ENCODE results near the gene FKBP11.

Gene FKBP11

DNA sequence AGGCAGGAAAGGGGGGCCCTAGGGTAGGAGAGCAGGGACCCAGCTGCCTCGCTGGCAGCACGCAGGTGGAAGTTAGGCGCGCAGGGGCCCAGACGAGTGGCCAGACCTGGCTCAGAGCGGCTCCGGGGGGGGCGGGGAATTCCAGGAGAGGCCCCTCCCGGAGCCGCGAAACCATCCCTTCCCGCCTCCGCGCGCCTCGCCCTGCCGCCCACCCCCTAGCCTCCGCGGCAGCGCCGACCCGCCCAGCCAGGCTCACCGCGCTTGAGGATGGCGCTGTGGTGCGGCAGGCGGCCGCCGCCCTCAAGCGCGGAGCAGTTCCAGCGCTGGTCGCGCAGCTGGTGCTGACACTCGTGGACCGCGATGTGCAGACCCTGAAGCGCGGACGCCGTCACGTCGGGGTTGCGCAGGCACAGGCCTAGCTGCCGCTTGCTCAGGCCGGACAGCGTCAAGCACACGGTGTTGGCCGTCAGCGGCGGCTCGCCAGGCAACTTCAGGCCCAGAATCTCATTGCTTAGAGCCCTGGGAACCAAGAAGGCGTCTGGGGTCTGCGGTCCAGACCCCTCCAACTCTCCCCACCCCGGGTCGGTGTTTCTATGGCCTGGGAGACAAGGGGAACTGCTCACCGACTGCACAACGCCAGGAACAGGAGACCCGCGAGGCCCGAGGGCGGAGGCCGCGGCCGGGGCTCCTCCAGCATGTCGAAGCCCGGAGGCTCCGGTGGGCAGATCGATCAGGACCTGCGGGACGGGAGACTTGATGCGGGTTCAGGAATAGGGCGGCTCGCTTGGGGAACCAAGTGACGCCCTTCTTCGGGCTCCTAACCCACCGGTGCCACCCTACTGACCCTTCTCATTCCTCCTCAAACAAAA lies 44.8 kb upstream of the FKBP11 start:
- no peak overlapping the region for H3K4me3 ChIP-seq (ENCODE audit: low read depth, low read length)
- in situ Hi-C loops (cut with HindIII; ENCODE audit: low sequenced_read_pairs): no loop called here
- no peak for DNase-seq (ENCODE audit: low read depth)
- TF ChIP-seq, protein P1, sequence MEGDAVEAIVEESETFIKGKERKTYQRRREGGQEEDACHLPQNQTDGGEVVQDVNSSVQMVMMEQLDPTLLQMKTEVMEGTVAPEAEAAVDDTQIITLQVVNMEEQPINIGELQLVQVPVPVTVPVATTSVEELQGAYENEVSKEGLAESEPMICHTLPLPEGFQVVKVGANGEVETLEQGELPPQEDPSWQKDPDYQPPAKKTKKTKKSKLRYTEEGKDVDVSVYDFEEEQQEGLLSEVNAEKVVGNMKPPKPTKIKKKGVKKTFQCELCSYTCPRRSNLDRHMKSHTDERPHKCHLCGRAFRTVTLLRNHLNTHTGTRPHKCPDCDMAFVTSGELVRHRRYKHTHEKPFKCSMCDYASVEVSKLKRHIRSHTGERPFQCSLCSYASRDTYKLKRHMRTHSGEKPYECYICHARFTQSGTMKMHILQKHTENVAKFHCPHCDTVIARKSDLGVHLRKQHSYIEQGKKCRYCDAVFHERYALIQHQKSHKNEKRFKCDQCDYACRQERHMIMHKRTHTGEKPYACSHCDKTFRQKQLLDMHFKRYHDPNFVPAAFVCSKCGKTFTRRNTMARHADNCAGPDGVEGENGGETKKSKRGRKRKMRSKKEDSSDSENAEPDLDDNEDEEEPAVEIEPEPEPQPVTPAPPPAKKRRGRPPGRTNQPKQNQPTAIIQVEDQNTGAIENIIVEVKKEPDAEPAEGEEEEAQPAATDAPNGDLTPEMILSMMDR (IDR thresholded peaks at IDR 0.05; ENCODE audit: low read depth, low read length, missing control alignments): no peak

- DNase-seq (ENCODE audit: low read depth): no peak
- in situ Hi-C loops (cut with HindIII; ENCODE audit: low sequenced_read_pairs): no loop called here
- H3K4me3 ChIP-seq (ENCODE audit: low read depth, low read length): no peak overlapping the region
- TF ChIP-seq, protein P1 (IDR thresholded peaks at IDR 0.05; ENCODE audit: low read depth, low read length, missing control alignments): no peak
These were observed 44.0 kb upstream of the FKBP11 start for GRCh38 chr12:48969160-48969771.

DNA sequence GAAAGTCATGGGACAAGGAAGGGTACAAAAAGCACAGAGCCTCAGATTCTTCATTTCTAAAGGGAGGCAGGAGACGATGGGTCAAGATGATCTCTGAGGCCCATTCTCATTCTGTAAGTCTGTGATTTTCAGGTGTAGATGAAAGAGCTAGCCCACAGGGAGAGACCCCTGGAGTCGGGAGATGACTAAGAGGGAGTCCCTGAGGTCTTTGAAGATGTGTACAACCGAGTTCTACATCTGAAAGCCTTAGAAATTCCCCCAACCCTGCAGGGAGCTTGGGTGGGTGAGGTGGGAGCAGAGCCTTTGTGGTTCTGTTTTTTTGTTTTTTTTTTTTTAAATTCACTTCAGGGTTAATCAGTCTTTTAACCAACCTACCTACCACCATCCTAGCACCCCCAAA lies 43.2 kb upstream of the FKBP11 start:
- in situ Hi-C loops (cut with HindIII; ENCODE audit: low sequenced_read_pairs): no loop called here
- H3K4me3 ChIP-seq (ENCODE audit: low read depth, low read length): no peak overlapping the region
- TF ChIP-seq, protein P1 (IDR thresholded peaks at IDR 0.05; ENCODE audit: low read depth, low read length, missing control alignments): no peak
- no peak for DNase-seq (ENCODE audit: low read depth)

- DNase-seq (ENCODE audit: low read depth): no peak
- TF ChIP-seq, protein P1 (IDR thresholded peaks at IDR 0.05; ENCODE audit: low read depth, low read length, missing control alignments): no peak
- in situ Hi-C loops (cut with HindIII; ENCODE audit: low sequenced_read_pairs): no loop called here
- no peak overlapping the region for H3K4me3 ChIP-seq (ENCODE audit: low read depth, low read length)
These were observed 42.7 kb upstream of the FKBP11 start for GRCh38 chr12:48967991-48968390.

GRCh38 chr12:48966177-48966895 lies 41.0 kb upstream of the FKBP11 start:
- in situ Hi-C loops (cut with HindIII; ENCODE audit: low sequenced_read_pairs): no loop called here
- no peak for DNase-seq (ENCODE audit: low read depth)
- TF ChIP-seq, protein P1 (IDR thresholded peaks at IDR 0.05; ENCODE audit: low read depth, low read length, missing control alignments): no peak
- H3K4me3 ChIP-seq (ENCODE audit: low read depth, low read length): no peak overlapping the region

GRCh38 chr12:48965298-48965838 lies 40.1 kb upstream of the FKBP11 start:
- in situ Hi-C loops (cut with HindIII; ENCODE audit: low sequenced_read_pairs): no loop called here
- no peak overlapping the region for H3K4me3 ChIP-seq (ENCODE audit: low read depth, low read length)
- DNase-seq (ENCODE audit: low read depth): no peak
- TF ChIP-seq, protein P1 (IDR thresholded peaks at IDR 0.05; ENCODE audit: low read depth, low read length, missing control alignments): peak; percentile 61

Measured in astrocyte of the cerebellum (primary cell).